Upper lobe of right lung (tissue), 1 donor: ENCODE results near the gene DPPA3. TPM values are rescaled to one million over a fixed set of nuclear protein-coding genes. Genes with fewer than 3 reads are reported as not detected.

ENCODE experiments used
- ATAC-seq: fragments of 200-7000 bp; cut with Tn5 transposase; one replicate; pipeline ENCODE4 v1.9.1; 2020; ENCODE audit warnings: mild to moderate bottlenecking, moderate library complexity
- DNase-seq: peaks from one replicate; pipeline ENCODE4 v3.0.0-alpha.2; 2020
- H3K27ac ChIP-seq: fragments of 200-600 bp; one replicate; pipeline ENCODE4 v1.8.0; 2022
- H3K27me3 ChIP-seq: fragments of 200-600 bp; one replicate; pipeline ENCODE4 v1.8.0; 2022; ENCODE audit warnings: mild to moderate bottlenecking
- H3K36me3 ChIP-seq: fragments of 200-600 bp; one replicate; pipeline ENCODE4 v1.8.0; 2022
- H3K4me1 ChIP-seq: fragments of 200-600 bp; one replicate; pipeline ENCODE4 v1.8.0; 2022
- H3K4me3 ChIP-seq: fragments of 200-600 bp; one replicate; pipeline ENCODE4 v1.8.0; 2022; ENCODE audit warnings: mild to moderate bottlenecking
- H3K9me3 ChIP-seq: fragments of 200-600 bp; one replicate; pipeline ENCODE4 v1.8.0; 2022
- intact Hi-C: fragments of 100-400 bp; cut with DNase I; formaldehyde crosslinking; loops from one replicate; pipeline ENCODE4 v1.11.0; 2022
- total RNA-seq: library from RNA; stranded (reverse); fragmentation: NEBNext Ultra II Directional; extraction: Animal tissue kit (Norgen Biotek cat#: 25700); gene quantifications from one replicate; pipeline ENCODE4 v1.2.1, GENCODE V29; 2021
- TF ChIP-seq, protein P1 (sequence below): fragments of 200-600 bp; IDR thresholded peaks from one replicate; pipeline ENCODE4 v1.8.0; 2022; ENCODE audit warnings: antibody characterized with exemption
- donor health status: DM: no; HTN: yes; CAD: no; lungs with severe emphysema.

The DPPA3 gene
- total RNA-seq, 1 donor from 2014 or later = not detected

GRCh38 chr12:7694556-7695236 is 16.5 kb upstream of the DPPA3 start:
- no peak for ATAC-seq
- DNase-seq = no peak
- H3K4me1 ChIP-seq = peaks cover 14% of the 10 kb centered on the region
- H3K27ac ChIP-seq = no peak overlapping the region
- no peak overlapping the region for H3K4me3 ChIP-seq
- TF ChIP-seq, protein P1, sequence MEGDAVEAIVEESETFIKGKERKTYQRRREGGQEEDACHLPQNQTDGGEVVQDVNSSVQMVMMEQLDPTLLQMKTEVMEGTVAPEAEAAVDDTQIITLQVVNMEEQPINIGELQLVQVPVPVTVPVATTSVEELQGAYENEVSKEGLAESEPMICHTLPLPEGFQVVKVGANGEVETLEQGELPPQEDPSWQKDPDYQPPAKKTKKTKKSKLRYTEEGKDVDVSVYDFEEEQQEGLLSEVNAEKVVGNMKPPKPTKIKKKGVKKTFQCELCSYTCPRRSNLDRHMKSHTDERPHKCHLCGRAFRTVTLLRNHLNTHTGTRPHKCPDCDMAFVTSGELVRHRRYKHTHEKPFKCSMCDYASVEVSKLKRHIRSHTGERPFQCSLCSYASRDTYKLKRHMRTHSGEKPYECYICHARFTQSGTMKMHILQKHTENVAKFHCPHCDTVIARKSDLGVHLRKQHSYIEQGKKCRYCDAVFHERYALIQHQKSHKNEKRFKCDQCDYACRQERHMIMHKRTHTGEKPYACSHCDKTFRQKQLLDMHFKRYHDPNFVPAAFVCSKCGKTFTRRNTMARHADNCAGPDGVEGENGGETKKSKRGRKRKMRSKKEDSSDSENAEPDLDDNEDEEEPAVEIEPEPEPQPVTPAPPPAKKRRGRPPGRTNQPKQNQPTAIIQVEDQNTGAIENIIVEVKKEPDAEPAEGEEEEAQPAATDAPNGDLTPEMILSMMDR = no peak
- no peaks in the 10 kb centered on the region for H3K36me3 ChIP-seq
- no peaks in the 10 kb centered on the region for H3K9me3 ChIP-seq
- no peaks in the 10 kb centered on the region for H3K27me3 ChIP-seq
- intact Hi-C loops = no loop called here

DNA sequence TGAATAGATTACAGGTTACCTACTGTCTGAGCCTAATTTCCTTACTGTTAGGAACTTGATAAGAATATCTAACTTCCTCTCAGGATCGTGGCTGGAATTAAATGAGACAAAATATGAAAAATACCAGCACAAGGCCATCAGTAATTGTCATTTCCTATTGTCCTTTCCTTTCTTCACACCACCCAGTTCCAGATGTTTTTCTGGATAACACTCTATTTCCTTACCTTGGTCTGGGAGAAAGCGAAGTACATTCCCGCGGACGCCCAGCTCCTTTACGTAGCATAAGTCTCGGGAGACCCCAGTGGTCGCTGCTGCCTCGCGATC is 16.0 kb upstream of the DPPA3 start:
- Histone ChIP-seq H3K27ac (no peak overlapping the region), H3K27me3 (no peaks in the 10 kb centered on the region), H3K36me3 (no peaks in the 10 kb centered on the region), H3K9me3 (no peaks in the 10 kb centered on the region), H3K4me1 (peaks cover 14% of the 10 kb centered on the region), H3K4me3 (no peak overlapping the region)
- ATAC-seq = no peak
- no peak for DNase-seq
- TF ChIP-seq, protein P1 = no peak
- intact Hi-C loops = no loop called here

DNA sequence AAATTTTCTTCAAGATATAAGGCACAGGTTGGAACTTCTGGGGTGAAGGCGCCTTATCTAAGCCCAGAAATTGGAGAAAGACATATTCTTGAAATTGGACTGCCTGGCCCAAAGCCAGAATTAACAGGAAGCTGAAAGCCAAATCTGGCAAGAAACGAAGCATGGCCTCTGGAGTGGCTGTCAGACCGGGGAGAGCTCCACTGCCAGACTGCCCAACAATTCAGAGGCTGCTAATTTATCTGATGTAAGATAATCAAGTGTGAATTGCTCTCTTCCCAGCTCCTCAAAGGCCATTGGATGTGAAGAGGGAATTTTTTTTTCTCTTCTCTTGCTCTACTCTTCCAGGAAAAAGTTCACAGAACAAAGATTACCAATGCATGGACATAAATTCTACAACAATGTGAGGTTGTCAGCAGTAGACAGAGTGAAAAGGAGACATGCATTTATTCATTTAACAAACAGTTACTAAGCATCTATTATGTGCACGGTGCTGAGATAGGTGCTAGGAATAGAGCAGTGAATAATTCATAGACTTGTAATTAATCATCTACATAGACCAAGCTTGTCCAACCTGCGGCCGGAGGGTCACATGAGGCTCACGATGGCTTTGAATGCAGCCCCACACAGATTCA is 15.6 kb upstream of the DPPA3 start, which contains the start of gene GDF3:
GDF3 (minus strand) TSS at position 210 of the 632 bp plus-strand sequence; CDS start at position 163, 47 bp downstream.
- Histone ChIP-seq H3K27ac (no peak within 1 kb of the TSS), H3K4me1 (peaks cover 14% of the 10 kb centered on the region), H3K4me3 (no peak within 1 kb of the TSS), H3K27me3 (no peaks in the 10 kb centered on the region), H3K36me3 (no peaks in the 10 kb centered on the region), H3K9me3 (no peaks in the 10 kb centered on the region)
- DNase-seq = no peak
- TF ChIP-seq, protein P1 = no peak
- peak; percentile 56 for ATAC-seq
- intact Hi-C loops = no loop called here

- Histone ChIP-seq H3K9me3 (no peaks in the 10 kb centered on the region), H3K27ac (no peak overlapping the region), H3K4me3 (no peak overlapping the region), H3K27me3 (no peaks in the 10 kb centered on the region), H3K4me1 (no peaks in the 10 kb centered on the region), H3K36me3 (no peaks in the 10 kb centered on the region)
- ATAC-seq = no peak
- no peak for DNase-seq
- intact Hi-C loops = no loop called here
- TF ChIP-seq, protein P1 = no peak
Measured at GRCh38 chr12:7705846-7706245, 5.4 kb upstream of the DPPA3 start.

- no peaks in the 10 kb centered on the region for H3K27me3 ChIP-seq
- H3K36me3 ChIP-seq = no peaks in the 10 kb centered on the region
- H3K27ac ChIP-seq = no peak overlapping the region
- TF ChIP-seq, protein P1 = no peak
- DNase-seq = no peak
- intact Hi-C loops = no loop called here
- no peaks in the 10 kb centered on the region for H3K4me1 ChIP-seq
- no peak overlapping the region for H3K4me3 ChIP-seq
- no peak for ATAC-seq
- no peaks in the 10 kb centered on the region for H3K9me3 ChIP-seq
Measured at GRCh38 chr12:7709969-7710675, 1.1 kb upstream of the DPPA3 start.
